GOT3 (cell line): ENCODE measurements around the gene KCNJ11.
"Not testable (repeated sequence)": the region's sequence is repeated elsewhere in the genome, so short reads cannot be mapped to it uniquely, and the experiment has no call there.

Experiments used
- DNase-seq: peaks from one replicate; lab custom pipeline; 2025; ENCODE audit warnings: mixed read lengths; lab: John Stamatoyannopoulos, UW

The KCNJ11 gene

DNA sequence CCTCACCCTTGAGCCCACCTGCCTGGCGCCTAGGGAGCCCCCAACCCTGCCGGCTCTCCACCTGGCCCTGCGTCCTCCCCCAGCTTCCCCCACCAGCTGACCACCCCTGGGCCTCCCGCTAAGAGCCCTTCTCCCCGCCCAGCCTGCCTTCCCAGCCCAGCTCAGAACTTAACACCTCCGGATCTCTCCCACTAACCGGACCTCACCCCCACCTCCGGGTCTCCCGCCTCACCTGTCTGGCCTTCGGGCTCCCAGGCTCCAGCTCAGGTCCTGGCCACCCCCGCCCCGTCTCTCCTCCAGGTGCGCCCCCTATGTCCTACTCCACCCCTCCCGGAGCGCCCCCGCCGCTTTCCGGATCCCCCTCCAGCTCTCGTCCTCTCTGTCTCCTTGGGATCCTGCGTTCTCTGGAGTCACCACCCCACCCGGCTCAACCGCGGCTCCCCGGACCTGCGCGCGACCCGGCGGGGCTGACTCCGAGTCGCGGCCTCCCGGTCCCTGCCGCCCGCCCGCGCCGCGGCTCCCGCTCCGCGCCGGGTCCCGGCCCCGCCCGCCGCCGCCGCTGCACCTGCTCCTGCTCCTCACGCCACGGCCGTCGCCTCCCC, at the start of gene KCNJ11:
KCNJ11 (minus strand) TSS at position 51 of the 602 bp plus-strand sequence. CDS start 568 bp downstream, outside the sequence.
- no peak for DNase-seq

DNA sequence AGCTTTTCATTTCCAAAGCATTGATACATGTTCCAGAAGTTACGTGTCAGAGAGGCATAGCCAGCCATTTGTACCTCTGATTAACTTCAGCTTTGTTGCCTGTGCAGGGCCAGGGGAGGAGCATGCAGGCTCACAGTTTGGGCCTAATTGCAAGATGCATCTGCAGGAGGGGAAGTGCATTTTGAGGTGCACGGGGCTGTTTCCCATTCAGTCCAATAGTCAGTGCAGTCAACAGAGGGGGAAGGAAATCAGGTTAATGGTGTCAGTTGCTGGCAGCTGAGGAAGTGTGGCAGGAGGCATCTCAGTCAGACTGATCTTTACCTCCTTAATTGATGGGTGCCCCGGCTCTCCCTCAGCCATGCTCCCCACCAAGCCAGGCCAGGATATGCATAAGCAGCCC, 48.9 kb upstream of the KCNJ11 start:
- no peak for DNase-seq

DNA sequence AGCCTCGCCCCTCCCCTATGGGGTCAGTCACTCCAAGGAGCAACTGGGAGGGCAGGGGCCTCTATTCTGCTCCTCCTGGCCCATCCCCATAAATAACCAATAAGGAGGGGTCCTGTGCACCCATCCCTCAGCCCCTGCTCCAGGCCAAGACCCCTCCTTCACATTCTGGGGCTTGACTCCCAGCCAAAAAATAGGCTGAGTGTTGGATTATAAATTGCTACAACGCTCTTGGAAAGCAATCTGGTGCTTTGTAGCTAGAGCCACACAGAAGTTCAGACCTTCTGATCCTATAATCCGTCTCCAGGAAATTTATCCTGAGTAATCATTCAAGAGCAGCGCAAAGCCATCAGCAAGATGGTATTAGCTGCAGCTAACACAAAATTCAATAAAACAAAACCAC, 45.6 kb upstream of the KCNJ11 start:
- DNase-seq: no peak

GRCh38 chr11:17432002-17432401, 43.5 kb upstream of the KCNJ11 start:
- no peak for DNase-seq

GRCh38 chr11:17431139-17431538, 42.7 kb upstream of the KCNJ11 start:
- DNase-seq: no peak

GRCh38 chr11:17430616-17431015, 42.2 kb upstream of the KCNJ11 start:
- DNase-seq: no peak

DNA sequence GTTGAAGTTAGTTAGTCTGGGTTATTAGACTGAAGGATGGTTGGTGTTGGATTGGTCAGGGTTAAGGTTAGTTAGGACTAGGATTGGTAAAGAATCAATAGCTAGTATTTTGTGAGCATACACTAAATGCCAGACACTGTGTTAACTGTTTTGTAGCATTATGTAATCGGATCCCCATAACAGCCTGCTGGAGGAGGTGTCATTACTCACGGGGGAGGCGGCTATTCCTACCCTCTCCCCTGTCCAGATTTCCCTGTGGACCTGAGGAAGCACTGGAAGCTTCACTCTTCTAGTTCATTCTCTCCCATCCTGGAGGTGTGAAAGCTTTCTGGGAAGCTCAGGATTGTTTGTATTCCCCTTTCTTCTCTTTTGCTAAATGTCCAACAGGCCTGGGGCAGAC, 40.5 kb upstream of the KCNJ11 start:
- DNase-seq: no peak

DNA sequence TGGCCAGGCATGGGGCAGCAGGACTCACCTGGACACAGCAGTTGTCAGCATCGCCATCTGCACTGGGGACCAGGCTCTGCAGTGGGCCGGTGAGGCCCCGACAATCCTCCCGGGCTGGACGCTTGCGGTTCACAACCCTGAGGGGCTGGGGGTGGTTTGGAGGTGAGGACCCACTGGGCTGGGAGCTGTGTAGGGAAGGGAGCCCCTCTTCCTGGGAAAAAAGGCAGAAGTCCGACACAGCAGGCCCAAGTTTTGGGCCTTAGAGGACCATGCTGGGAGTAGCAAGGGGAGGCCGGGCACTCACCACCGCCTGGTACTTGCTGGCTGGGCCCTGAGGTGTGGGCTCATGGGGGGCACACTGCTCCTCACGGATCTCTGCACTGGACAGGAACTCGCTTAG, 39.8 kb upstream of the KCNJ11 start:
- DNase-seq: no peak

GRCh38 chr11:17426233-17426632, 37.8 kb upstream of the KCNJ11 start:
- not testable (repeated sequence) for DNase-seq

GRCh38 chr11:17423533-17424310, 35.3 kb upstream of the KCNJ11 start:
- DNase-seq: no peak

- DNase-seq: no peak
Measured at GRCh38 chr11:17421781-17422180, 33.3 kb upstream of the KCNJ11 start.

- no peak for DNase-seq
Measured at GRCh38 chr11:17418444-17419081, 30.1 kb upstream of the KCNJ11 start.

- DNase-seq: no peak
Measured at GRCh38 chr11:17416492-17416891, 28.0 kb upstream of the KCNJ11 start.

DNA sequence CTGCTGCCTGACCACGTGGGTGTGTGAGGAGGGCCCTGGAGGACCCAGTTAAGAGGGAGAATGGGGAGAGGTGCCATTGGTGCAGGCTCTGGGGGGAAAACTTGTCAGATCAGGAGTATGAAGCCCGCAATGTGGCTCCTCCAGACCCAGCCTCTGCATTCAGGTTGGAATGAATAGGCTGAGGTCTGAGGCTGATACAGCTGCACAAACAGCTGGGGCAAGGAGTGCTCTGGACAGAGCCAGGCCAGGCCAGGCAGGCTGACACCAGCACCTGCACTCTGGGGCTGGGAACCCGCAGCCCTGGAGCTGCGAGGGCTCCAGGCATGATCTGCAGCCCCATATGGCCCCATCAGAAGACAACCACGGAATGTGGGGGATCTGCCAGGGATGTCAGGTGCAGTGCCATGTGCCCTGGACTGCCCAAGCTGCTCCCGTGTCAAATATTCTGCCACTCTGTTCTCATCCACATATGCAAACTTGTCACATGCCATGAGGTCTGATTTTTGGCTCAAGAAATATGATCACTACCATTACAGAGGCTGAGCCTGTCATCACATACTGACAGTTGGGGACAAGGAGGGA, 27.2 kb upstream of the KCNJ11 start:
- no peak for DNase-seq

- DNase-seq: no peak
Measured at GRCh38 chr11:17414992-17415391, 26.5 kb upstream of the KCNJ11 start.

DNA sequence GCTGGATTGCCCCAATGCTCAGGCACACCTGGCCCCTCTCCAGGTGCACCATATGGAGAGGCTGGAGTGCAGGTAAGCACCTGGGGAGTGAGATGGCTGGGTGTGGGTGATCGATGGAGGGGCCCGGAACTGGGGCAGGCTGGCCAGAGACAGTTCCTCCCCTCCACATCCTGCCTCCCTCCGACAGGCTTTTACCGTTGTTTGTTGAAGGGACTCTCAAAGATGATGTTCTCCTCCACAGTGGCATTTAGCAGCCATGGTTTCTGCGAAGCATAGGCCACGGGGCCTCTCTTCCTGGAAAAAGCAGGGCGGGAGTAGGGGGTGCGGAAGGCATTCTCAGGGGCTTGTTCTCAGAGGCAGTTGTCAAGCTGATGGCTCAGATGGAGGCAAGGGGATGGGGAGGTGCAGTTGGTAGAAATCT, 25.9 kb upstream of the KCNJ11 start:
- DNase-seq: no peak

GRCh38 chr11:17413414-17414316, 25.2 kb upstream of the KCNJ11 start:
- no peak for DNase-seq

DNA sequence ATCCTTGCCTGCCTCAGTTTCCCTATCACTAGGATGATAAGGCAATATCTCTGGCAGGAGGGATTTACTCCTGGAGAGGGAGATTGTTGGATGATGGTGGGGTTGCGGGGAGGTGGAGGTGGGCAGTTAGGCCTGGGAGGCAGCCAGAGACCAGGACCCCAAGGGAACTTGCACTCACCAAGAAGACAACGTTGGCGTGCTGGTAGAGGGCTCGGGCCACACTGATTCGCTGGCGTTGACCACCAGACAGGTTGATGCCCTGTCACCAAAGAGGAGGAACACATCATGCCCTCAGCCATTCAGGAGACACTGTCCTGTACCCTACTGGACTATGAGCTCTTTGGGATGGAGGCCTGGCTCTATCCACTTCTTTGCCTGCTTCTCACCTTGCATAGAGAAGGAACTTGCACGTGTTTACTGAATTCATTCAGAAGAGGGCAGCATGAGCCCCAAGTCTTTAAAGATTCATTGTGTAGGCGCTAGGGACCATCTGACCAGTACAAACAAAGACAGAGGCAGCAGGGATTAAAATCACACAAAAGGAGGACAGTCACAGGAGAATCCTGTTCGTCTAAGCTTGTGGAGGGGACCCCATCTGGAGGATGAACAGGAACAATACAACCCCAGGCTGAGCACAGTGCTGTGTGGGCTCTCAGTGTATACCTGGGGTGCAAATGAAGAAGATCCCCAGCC, 24.2 kb upstream of the KCNJ11 start:
- no peak for DNase-seq

DNA sequence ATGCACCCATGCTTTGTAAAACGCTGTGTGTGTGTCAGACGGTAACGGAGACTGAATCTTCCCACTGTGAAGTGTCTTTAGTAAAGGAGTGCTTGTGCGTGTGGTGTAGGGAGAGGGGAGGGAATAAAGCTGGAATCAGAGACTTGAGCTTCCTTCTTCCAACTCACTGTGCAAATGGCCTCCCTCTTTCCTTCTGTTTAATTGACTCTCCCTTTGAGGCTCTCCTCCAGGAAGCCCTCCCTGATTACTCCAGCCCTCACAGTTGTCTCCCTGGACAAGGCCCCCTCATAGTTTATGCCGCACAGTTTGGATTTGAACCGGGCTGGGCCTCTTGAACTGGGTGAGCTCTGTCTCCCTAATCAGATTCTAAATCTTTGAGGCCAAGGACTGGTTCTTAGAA, 23.0 kb upstream of the KCNJ11 start:
- no peak for DNase-seq

GRCh38 chr11:17410606-17411379, 22.3 kb upstream of the KCNJ11 start:
- no peak for DNase-seq
